Activated T-cell treated with anti-CD3 and anti-CD28 coated beads, Interleukin-2, amount 50 U/mL, for 48 hours (primary cell): ENCODE data around the gene SH3BP5L.
A peak's percentile ranks its signal among the peaks of the same experiment; 100 is the strongest.

Experiments used
- DNase-seq, 2 experiments: peaks; one replicate each; pipeline ENCODE4 v3.0.0-alpha.2; 2020

SH3BP5L gene

GRCh38 chr1:248825909-248826760 lies at the start of gene SH3BP5L:
Gene SH3BP5L (minus strand): TSS chr1:248825915. CDS start chr1:248824935, 980 bp downstream.
- DNase-seq = peak; percentile 91 to 92

GRCh38 chr1:248873993-248874533 lies 48.3 kb upstream of the SH3BP5L start:
- DNase-seq = peak; percentile 92 to 93

- peak; percentile 99 for DNase-seq
Observed at GRCh38 chr1:248873409-248873992, 47.8 kb upstream of the SH3BP5L start.

GRCh38 chr1:248872752-248873408 lies 47.2 kb upstream of the SH3BP5L start:
- DNase-seq = peak; percentile 81 to 84

GRCh38 chr1:248871837-248872401 lies 46.2 kb upstream of the SH3BP5L start:
- DNase-seq = no peak

- DNase-seq = peak; percentile 87
Observed at GRCh38 chr1:248862998-248863881, 37.5 kb upstream of the SH3BP5L start.

GRCh38 chr1:248862695-248862997 lies 36.9 kb upstream of the SH3BP5L start:
- DNase-seq = no peak

GRCh38 chr1:248861616-248862015 lies 35.9 kb upstream of the SH3BP5L start:
- no peak for DNase-seq

GRCh38 chr1:248860007-248860406 lies 34.3 kb upstream of the SH3BP5L start:
- no peak for DNase-seq

GRCh38 chr1:248858891-248859889 lies 33.5 kb upstream of the SH3BP5L start, which contains the start of gene ZNF692:
Gene ZNF692 (minus strand): TSS chr1:248859085. CDS start chr1:248858309, 776 bp downstream.
- DNase-seq = peak; percentile 96 to 97

- DNase-seq = peak in 1 of 2 experiments; percentile 68
Observed at GRCh38 chr1:248858096-248858890, 32.6 kb upstream of the SH3BP5L start.

GRCh38 chr1:248857749-248858095 lies 32.0 kb upstream of the SH3BP5L start:
- no peak for DNase-seq

- no peak for DNase-seq
Observed at GRCh38 chr1:248857201-248857600, 31.5 kb upstream of the SH3BP5L start.

- DNase-seq = no peak
Observed at GRCh38 chr1:248856176-248856575, 30.5 kb upstream of the SH3BP5L start.

GRCh38 chr1:248855580-248855979 lies 29.9 kb upstream of the SH3BP5L start:
- no peak for DNase-seq

- no peak for DNase-seq
Observed at GRCh38 chr1:248853663-248854375, 28.1 kb upstream of the SH3BP5L start.

GRCh38 chr1:248852481-248853405 lies 27.0 kb upstream of the SH3BP5L start:
- no peak for DNase-seq

- no peak for DNase-seq
Observed at GRCh38 chr1:248851390-248851789, 25.7 kb upstream of the SH3BP5L start.
